Ishikawa (cell line): ENCODE data around the gene CHN2.

ENCODE experiments used
- CEBPB ChIP-seq: IDR thresholded peaks from 2 replicates; pipeline ENCODE4 v1.6.1; 2012
- CREB1 ChIP-seq: IDR thresholded peaks from 2 replicates; pipeline ENCODE4 v1.6.1; 2012; ENCODE audit warnings: low read depth
- EGR1 ChIP-seq: IDR thresholded peaks from 2 replicates; pipeline ENCODE4 v1.6.1; 2012
- EP300 ChIP-seq: IDR thresholded peaks from 2 replicates; pipeline ENCODE4 v1.6.1; 2012; ENCODE audit warnings: borderline replicate concordance
- FOXM1 ChIP-seq: IDR thresholded peaks from 2 replicates; pipeline ENCODE4 v1.6.1; 2012; ENCODE audit warnings: low read depth, borderline replicate concordance
- MAX ChIP-seq: IDR thresholded peaks from 2 replicates; pipeline ENCODE4 v1.6.1; 2012
- NFIC ChIP-seq: IDR thresholded peaks from 2 replicates; pipeline ENCODE4 v1.6.1; 2012
- RAD21 ChIP-seq: IDR thresholded peaks from 2 replicates; pipeline ENCODE4 v1.6.1; 2012; ENCODE audit warnings: low read depth
- TAF1 ChIP-seq: IDR thresholded peaks from 2 replicates; pipeline ENCODE4 v1.6.1; 2012; ENCODE audit warnings: low read depth, mild to moderate bottlenecking
- TCF12 ChIP-seq: IDR thresholded peaks from 2 replicates; pipeline ENCODE4 v1.6.1; 2012; ENCODE audit warnings: low read depth
- TEAD4 ChIP-seq: IDR thresholded peaks from 2 replicates; pipeline ENCODE4 v1.6.1; 2012
- YY1 ChIP-seq: IDR thresholded peaks from 2 replicates; pipeline ENCODE4 v1.6.1; 2012; ENCODE audit warnings: low read depth
- ZBTB7A ChIP-seq: IDR thresholded peaks from 2 replicates; pipeline ENCODE4 v1.6.1; 2012; ENCODE audit warnings: low read depth
- TF ChIP-seq, protein P1 (sequence below): IDR thresholded peaks from 2 replicates; pipeline ENCODE4 v1.6.1; 2012; ENCODE audit warnings: low read depth, mild to moderate bottlenecking
- TF ChIP-seq, protein P2 (sequence below): IDR thresholded peaks from 2 replicates; pipeline ENCODE4 v1.6.1; 2012

CHN2 gene

GRCh38 chr7:29193316-29194205 lies 1.0 kb upstream of the CHN2 start:
- TF ChIP-seq TCF12, result no peak
- TF ChIP-seq RAD21, result no peak
- TF ChIP-seq EGR1, result no peak
- no peak for TF ChIP-seq MAX
- TF ChIP-seq FOXM1, result no peak
- TF ChIP-seq TEAD4, result no peak
- no peak for TF ChIP-seq ZBTB7A
- TF ChIP-seq NFIC, result no peak
- no peak for TF ChIP-seq TAF1
- no peak for TF ChIP-seq CREB1
- TF ChIP-seq, protein P1, sequence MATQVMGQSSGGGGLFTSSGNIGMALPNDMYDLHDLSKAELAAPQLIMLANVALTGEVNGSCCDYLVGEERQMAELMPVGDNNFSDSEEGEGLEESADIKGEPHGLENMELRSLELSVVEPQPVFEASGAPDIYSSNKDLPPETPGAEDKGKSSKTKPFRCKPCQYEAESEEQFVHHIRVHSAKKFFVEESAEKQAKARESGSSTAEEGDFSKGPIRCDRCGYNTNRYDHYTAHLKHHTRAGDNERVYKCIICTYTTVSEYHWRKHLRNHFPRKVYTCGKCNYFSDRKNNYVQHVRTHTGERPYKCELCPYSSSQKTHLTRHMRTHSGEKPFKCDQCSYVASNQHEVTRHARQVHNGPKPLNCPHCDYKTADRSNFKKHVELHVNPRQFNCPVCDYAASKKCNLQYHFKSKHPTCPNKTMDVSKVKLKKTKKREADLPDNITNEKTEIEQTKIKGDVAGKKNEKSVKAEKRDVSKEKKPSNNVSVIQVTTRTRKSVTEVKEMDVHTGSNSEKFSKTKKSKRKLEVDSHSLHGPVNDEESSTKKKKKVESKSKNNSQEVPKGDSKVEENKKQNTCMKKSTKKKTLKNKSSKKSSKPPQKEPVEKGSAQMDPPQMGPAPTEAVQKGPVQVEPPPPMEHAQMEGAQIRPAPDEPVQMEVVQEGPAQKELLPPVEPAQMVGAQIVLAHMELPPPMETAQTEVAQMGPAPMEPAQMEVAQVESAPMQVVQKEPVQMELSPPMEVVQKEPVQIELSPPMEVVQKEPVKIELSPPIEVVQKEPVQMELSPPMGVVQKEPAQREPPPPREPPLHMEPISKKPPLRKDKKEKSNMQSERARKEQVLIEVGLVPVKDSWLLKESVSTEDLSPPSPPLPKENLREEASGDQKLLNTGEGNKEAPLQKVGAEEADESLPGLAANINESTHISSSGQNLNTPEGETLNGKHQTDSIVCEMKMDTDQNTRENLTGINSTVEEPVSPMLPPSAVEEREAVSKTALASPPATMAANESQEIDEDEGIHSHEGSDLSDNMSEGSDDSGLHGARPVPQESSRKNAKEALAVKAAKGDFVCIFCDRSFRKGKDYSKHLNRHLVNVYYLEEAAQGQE, result no peak
- TF ChIP-seq, protein P2, sequence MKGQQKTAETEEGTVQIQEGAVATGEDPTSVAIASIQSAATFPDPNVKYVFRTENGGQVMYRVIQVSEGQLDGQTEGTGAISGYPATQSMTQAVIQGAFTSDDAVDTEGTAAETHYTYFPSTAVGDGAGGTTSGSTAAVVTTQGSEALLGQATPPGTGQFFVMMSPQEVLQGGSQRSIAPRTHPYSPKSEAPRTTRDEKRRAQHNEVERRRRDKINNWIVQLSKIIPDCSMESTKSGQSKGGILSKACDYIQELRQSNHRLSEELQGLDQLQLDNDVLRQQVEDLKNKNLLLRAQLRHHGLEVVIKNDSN, result no peak
- no peak for TF ChIP-seq YY1
- no peak for TF ChIP-seq CEBPB
- no peak for TF ChIP-seq EP300

DNA sequence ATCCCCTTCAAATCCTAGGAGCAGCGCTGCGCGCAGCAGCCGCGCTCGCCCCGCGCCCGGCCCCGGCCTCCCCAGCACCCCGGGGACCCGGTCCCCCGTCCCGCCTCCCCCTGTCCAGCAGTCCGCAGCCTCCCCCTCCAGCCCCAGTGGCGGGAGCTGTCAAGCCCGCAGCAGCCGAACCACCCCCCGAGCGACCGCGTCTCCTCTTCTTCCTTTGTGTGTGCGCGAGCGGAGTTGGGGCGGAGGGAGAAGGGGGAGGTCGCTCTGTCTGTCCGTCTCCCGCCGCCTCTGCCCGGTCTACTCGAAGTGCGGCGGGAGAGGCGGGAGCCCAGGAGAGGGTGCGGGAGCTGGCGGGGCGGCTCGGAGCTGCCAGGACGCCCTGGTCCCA lies 375 bp upstream of the CHN2 start:
- TF ChIP-seq YY1, result no peak
- TF ChIP-seq EGR1, result no peak

DNA sequence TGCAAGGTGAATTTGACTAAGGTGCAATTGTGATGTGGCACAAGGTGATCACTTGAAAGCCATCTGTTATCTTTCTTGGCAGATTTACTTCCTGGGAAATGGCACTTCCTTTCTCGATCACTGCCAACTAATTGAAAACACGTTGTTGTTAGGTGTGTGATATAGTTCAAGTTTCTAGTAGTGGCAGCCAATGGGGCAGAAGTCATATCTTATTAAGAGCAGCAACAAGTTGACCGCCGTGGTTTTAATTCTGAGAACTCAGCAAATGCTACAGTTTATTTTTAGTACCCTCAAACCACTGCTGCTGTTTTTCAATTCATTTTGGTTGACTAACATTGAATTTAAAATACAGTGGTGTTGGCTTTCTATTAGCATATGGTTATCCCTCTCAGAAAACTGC lies 1.6 kb downstream of the CHN2 start:
- TF ChIP-seq CREB1, result no peak
- TF ChIP-seq, protein P1, result no peak
- TF ChIP-seq RAD21, result no peak
- no peak for TF ChIP-seq NFIC
- no peak for TF ChIP-seq EP300
- no peak for TF ChIP-seq TCF12
- no peak for TF ChIP-seq CEBPB
- TF ChIP-seq TEAD4, result no peak
- no peak for TF ChIP-seq MAX
- no peak for TF ChIP-seq FOXM1

DNA sequence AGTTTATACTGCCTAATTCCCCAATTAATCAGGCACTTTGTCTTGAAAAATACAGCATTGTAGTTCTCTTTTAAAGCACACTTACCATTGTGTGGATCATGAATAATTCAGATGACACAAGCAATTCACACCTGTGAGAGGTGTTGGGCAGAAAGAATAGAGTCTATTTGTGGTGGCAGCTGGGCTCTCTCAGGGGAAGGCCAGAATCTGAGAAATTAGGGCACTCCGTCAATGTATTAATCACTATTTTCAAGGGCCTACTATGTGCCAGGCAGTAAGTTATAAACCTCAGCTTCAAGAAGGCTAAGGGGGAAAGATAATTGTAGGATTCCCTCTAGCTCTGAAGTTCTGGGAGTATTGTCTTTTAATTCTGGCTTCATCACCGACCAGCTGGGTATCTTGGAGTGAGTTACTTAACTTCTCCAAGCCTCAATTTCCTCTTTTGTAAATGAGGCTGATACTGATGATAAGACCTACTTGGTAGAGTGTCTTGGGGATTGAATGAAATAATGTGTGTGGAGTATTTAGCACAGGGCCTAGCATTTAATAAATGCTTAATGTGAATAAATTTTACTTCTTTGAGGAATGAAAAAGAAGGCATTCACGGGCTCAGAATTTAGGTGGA lies 2.5 kb downstream of the CHN2 start:
- TF ChIP-seq, protein P1, result no peak
- TF ChIP-seq CREB1, result no peak
- TF ChIP-seq, protein P2, result no peak
- no peak for TF ChIP-seq YY1
- TF ChIP-seq NFIC, result no peak
- TF ChIP-seq TEAD4, result no peak

DNA sequence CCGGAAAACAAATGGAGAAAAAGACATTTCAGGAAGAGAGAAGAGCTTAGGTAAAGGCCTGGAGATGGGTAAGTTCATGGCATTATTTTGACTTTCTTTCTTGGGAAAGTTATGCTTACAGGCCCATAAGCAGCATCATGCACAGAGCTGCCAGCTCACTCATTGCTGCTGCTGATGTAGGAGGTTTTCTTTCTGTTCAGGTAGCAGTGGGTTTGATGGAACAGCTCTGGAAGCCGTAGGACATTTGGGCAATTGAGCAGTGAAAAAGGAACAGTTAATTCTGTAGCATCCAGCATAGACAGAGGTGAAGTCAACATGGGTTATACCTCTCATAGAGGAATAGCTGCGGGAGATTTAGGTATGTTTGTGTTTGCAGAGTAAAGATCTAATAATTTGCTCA lies 3.3 kb downstream of the CHN2 start:
- TF ChIP-seq NFIC (no peak), ZBTB7A (no peak), YY1 (no peak), EGR1 (no peak), TCF12 (no peak), RAD21 (no peak), MAX (no peak), TEAD4 (no peak), CREB1 (no peak), EP300 (no peak), FOXM1 (no peak), TAF1 (no peak), CEBPB (no peak)
- TF ChIP-seq, protein P1, result no peak
- TF ChIP-seq, protein P2, result no peak
